ENCODE results near the gene BRPF3. TPM values are rescaled to one million over a fixed set of nuclear protein-coding genes. Genes with fewer than 3 reads are reported as not detected.
A peak's percentile ranks its signal among the peaks of the same experiment; 100 is the strongest.

BRPF3 gene
- total and polyA plus RNA-seq, 2 of the 13 experiments (the other 11 are each of a cell fraction or from before 2014, with no cell fraction given) = 12.3 to 22.9 TPM

DNA sequence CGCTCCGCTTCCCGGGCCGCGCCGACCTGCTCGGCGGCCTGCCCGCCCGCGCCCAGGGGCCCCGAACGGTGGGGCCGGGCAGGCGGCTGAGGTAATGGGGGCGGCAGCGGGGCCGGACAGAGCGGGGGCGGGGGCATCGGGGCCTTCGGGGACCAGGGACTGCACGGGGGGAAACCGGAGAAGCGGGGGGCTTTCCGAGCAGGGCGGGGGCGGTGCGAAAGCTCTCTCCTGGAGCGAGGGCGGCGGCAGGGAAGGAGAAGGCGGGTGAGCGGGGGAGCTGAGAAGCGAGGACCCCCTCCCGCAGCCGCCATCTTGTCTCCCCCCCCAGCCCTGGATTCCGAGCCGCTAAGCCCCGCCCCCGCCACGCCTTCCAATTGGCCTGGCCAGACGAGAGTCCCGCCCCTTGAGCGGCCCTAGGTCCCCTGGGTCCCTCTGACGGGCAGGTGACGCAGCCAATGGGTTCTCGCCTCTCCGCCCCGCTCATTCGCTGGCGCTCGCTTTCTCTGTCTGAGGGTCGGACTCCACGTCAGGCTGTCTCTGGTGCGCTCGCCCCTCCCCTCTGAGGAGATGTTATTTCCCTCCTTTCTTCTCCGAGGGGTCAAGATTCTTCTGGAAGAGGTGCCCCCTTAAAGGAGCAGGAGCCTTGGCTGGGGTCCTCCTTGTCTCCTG lies 470 bp downstream of the BRPF3 start (continued):
- TF ChIP-seq ZNF280B (CRISPR knock-in tag; IDR thresholded peaks at IDR 0.05; ENCODE audit: borderline replicate concordance) (no peak), REPIN1 (CRISPR knock-in tag; IDR thresholded peaks at IDR 0.05; ENCODE audit: borderline replicate concordance, low read depth) (no peak), ZNF768 (CRISPR knock-in tag; IDR thresholded peaks at IDR 0.05) (0 out of 2 replicates have a peak, but pooled peaks have one; percentile 29), CCDC6 (CRISPR knock-in tag; IDR thresholded peaks at IDR 0.05) (no peak), MLLT10 (CRISPR knock-in tag; IDR thresholded peaks at IDR 0.05) (no peak), CBX5 (CRISPR knock-in tag; IDR thresholded peaks at IDR 0.05; ENCODE audit: borderline replicate concordance) (no peak), ATRX (CRISPR knock-in tag; IDR thresholded peaks at IDR 0.05; ENCODE audit: borderline replicate concordance) (no peak), RELA (CRISPR knock-in tag; IDR thresholded peaks at IDR 0.05) (no peak), RFX1 (IDR thresholded peaks at IDR 0.05) (no peak), SNAI1 (CRISPR knock-in tag; IDR thresholded peaks at IDR 0.05; ENCODE audit: borderline replicate concordance) (no peak), NFYC (CRISPR knock-in tag; IDR thresholded peaks at IDR 0.05) (peak; percentile 93), ZNF264 (CRISPR knock-in tag; IDR thresholded peaks at IDR 0.05) (0 out of 2 replicates have a peak, but pooled peaks have one; percentile 49), POLR2G (IDR thresholded peaks at IDR 0.05; ENCODE audit: low read depth, low read length) (peak; percentile 69), MAX (IDR thresholded peaks at IDR 0.05) (peak; percentile 30; the same call in 1 of the 2 replicates), POLR2A (IDR thresholded peaks at IDR 0.05; ENCODE audit: insufficient read depth in 1 of 2, low read depth in 2 of 2, low read length in 2 of 2) (peak; percentile 70 to 75), AKNA (CRISPR knock-in tag; IDR thresholded peaks at IDR 0.05; ENCODE audit: borderline replicate concordance) (no peak), AGO1 (IDR thresholded peaks at IDR 0.05; ENCODE audit: low read depth, low read length, poor library complexity, severe bottlenecking) (no peak), HDAC6 (IDR thresholded peaks at IDR 0.05; ENCODE audit: low read depth, low read length) (no peak), ERF (CRISPR knock-in tag; IDR thresholded peaks at IDR 0.05) (peak; percentile 64), MAZ (IDR thresholded peaks at IDR 0.05; ENCODE audit: borderline replicate concordance, low read depth, low read length) (peak; percentile 74), MAZ (CRISPR knock-in tag; IDR thresholded peaks at IDR 0.05; ENCODE audit: low read depth) (no peak; the same call in 1 of the 2 replicates), RBFOX2 (IDR thresholded peaks at IDR 0.05; ENCODE audit: low read depth, low read length) (peak; percentile 66)
- TF ChIP-seq, protein P1, sequence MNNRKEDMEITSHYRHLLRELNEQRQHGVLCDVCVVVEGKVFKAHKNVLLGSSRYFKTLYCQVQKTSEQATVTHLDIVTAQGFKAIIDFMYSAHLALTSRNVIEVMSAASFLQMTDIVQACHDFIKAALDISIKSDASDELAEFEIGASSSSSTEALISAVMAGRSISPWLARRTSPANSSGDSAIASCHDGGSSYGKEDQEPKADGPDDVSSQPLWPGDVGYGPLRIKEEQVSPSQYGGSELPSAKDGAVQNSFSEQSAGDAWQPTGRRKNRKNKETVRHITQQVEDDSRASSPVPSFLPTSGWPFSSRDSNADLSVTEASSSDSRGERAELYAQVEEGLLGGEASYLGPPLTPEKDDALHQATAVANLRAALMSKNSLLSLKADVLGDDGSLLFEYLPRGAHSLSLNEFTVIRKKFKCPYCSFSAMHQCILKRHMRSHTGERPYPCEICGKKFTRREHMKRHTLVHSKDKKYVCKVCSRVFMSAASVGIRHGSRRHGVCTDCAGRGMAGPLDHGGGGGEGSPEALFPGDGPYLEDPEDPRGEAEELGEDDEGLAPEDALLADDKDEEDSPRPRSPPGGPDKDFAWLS (CRISPR knock-in tag; IDR thresholded peaks at IDR 0.05; ENCODE audit: borderline replicate concordance) = no peak

All from HepG2 (cell line).